SKM-1 treated with dmso at 0.1 percent for 144 hours (cell line): ENCODE data around the gene EIF3A.
"Not testable (repeated sequence)": the region's sequence is repeated elsewhere in the genome, so short reads cannot be mapped to it uniquely, and the experiment has no call there.

ENCODE experiments used
- DNase-seq: peaks from one replicate; lab custom pipeline; 2025; ENCODE audit not compliant: unreplicated experiment; lab: John Stamatoyannopoulos, UW

Gene EIF3A

DNA sequence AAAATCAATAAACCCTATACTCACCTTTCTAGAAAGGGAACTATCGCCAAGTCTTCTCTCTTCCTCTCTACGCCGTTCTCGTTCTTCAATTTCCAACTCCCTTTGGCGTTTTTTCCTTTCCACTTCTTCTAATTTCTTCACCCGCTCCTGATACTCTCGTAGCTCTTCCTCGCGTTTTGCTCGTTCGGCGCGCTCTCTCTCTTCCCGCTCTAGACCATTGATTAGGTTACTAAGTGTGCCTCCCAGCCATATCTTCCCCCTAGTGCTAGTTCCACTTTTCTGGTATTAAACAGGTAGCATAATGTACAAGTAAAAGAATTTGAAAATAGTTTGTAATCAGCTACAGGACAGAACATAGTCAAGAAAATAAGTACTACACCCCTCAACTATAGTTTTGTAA, 30.8 kb downstream of the EIF3A start:
- DNase-seq = no peak

GRCh38 chr10:119049361-119049760, 31.3 kb downstream of the EIF3A start:
- DNase-seq = no peak

- no peak for DNase-seq
Observed at GRCh38 chr10:119045561-119045960, 35.1 kb downstream of the EIF3A start.

DNA sequence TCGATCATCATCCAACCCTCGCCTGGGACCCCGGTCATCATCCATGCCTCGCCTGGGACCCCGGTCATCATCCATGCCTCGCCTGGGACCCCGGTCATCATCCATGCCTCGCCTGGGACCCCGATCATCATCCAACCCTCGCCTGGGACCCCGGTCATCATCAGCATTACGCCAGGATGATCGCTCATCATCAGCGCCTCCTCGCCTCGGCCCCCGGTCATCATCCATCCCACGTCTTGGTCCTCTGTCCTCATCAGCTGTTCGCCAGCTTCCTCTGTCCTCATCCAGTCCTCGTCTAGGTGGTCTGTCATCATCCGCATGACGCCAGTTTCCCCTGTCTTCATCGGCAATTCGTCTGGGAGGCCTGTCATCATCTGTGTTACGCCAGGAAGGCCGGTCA, 38.4 kb downstream of the EIF3A start:
- no peak for DNase-seq

DNA sequence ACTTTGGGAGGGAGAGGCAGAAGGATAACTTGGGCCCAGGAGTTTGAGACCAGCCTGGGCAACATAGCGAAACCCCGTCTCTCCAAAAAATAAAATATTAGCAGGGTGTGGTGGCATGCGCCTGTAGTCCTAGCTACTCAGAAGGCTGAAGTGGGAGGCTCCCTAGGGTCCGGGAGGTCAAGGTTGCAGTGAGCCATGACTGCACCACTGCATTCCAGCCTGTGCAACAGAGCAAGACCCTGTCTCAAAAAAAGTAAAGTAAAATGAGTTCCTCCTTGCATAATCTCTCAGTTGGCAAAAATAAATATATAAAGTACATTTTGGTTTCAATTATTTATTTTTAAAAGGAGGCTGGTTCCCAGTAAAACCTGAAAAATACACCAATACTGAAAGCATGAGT, 39.3 kb downstream of the EIF3A start:
- no peak for DNase-seq

GRCh38 chr10:119039161-119039560, 41.5 kb downstream of the EIF3A start:
- no peak for DNase-seq

- DNase-seq = no peak
Observed at GRCh38 chr10:119031496-119032059, 49.0 kb downstream of the EIF3A start.

- peak; percentile 32 for DNase-seq
Observed at GRCh38 chr10:119030421-119031250, 50.0 kb downstream of the EIF3A start.

DNA sequence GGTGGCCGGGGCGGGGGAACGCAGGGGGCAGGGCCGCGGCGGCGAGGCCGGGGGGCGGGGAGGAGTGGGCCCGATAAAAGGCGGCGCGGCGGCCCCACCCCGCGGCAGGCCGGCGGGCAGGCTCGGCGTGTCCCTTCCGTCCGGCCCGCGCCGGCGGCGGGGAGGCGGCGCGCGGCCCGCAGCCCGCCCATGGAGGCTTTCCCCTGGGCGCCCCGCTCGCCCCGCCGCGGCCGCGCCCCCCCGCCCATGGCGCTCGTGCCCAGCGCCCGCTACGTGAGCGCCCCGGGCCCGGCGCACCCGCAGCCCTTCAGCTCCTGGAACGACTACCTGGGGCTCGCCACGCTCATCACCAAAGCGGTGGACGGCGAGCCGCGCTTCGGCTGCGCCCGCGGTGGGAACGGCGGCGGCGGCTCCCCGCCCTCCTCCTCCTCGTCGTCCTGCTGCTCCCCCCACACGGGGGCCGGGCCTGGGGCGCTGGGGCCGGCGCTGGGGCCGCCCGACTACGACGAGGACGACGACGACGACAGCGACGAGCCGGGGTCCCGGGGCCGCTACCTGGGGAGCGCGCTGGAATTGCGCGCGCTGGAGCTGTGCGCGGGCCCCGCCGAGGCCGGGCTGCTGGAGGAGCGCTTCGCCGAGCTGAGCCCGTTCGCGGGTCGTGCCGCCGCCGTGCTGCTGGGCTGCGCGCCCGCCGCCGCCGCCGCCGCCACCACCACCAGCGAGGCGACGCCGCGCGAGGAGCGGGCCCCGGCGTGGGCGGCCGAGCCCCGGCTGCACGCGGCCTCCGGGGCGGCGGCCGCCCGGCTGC, 50.8 kb downstream of the EIF3A start, which contains the start of gene NANOS1:
Gene NANOS1, plus strand, starts transcription at position 102 of the 808 bp plus-strand sequence. Its CDS starts 88 bp downstream, at position 190.
- DNase-seq = no peak

- DNase-seq = peak; percentile 69
Observed at GRCh38 chr10:119028900-119029612, 51.6 kb downstream of the EIF3A start.

DNA sequence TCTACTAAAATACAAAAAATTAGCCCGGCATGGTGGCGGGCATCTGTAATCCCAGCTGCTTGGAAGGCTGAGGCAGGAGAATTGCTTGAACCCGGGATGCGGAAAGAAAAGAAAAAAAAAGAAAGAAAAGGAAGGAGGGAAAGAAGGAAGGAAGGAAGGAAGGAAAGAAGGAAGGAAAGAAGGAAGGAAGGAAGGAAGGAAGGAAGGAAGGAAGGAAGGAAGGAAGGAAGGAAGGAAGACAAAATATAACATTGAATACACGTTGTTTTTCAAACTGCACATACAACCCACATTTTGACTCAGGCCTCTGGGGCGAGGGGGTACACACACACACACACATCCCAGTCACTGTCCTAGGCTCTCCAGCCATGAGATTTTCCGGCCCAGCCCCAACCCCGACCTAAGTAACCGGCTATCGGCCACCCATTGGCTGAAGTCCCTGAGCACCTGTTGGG, 52.1 kb downstream of the EIF3A start:
- not testable (repeated sequence) for DNase-seq

GRCh38 chr10:119026301-119027110, 54.1 kb downstream of the EIF3A start:
- DNase-seq = no peak

GRCh38 chr10:119025776-119026175, 54.8 kb downstream of the EIF3A start:
- no peak for DNase-seq

GRCh38 chr10:119025336-119025735, 55.3 kb downstream of the EIF3A start:
- no peak for DNase-seq

- DNase-seq = no peak
Observed at GRCh38 chr10:119024882-119025281, 55.7 kb downstream of the EIF3A start.

- DNase-seq = no peak
Observed at GRCh38 chr10:119023553-119023868, 57.1 kb downstream of the EIF3A start.

DNA sequence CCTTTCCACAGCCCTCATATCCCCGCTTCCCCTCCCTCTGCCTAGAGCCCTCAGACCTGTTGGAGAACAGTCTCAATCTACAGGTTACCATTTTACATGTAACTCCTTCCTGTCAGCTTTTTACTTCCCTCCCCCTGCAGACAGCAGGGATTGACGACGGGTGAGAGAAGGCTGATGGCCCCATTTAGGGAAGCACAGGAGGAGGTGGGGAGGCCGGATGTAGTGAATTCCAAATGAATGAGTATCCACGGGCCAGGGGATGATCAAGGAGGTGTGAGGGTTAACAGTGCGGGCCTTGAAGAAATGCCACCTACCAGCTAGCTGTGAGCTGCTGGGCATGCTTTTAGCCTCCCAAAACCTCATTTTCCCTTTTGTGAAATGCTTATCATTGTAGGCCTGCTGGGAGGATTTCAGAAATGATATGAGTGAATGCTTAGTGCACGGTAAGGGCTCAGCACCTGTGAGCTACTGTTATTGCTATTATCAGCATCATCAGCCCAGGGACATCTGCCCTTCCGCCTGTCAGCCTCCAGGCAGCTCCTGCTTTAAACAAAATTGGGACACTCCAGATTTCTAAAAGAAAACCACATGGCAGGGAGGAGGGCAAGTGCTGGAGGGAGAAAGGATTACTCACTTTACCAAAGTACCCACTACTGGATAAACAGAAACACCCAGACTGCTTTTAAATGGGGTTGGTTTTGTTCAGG, 57.6 kb downstream of the EIF3A start:
- DNase-seq = no peak

DNA sequence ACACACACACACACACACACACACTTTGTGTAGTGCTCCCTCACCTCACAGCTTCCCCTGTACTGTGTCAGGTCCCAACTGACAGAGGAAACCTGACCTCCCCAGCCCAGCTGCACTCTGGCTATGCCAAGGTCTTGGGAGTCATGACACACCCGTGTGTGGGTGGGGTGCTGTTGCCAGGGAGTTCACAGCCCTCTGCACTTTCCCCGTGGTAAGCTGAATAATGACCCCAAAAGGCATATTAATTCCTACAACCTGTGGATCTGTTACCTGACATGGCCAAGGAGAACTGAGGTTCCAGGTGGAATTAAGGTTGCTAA, 60.0 kb downstream of the EIF3A start:
- no peak for DNase-seq

DNA sequence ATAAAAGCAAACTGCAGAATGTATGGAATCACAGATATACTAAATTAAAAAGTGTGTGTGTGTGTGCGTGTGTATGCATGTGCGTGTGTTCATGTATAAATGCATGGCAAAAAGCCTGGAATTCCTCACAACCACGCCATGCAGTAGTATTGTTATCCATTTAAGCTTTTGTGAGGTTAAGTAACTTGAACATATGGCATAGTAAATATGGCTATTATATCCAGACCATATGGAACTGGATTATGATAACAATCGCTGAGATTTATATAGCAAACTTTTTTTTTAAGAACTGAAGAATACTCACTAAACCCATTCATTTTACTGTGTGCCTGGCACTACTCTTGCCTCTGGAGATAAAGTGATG, 73.4 kb downstream of the EIF3A start:
- DNase-seq = no peak
